H1 (cell line): Measurements from ENCODE around the gene METTL1. TPM values are rescaled to one million over a fixed set of nuclear protein-coding genes. Genes with fewer than 3 reads are reported as not detected.
A peak's percentile ranks its signal among the peaks of the same experiment; 100 is the strongest.

ENCODE experiments used
- CTCF ChIA-PET: fragments of 300-600 bp; sonication (Branson Sonifier 250); formaldehyde crosslinking; loops from one replicate; lab custom pipeline; 2021; ENCODE audit not compliant: partially characterized antibody; lab: Charles Lee
- POLR2A ChIA-PET: fragments of 300-600 bp; sonication (Branson Sonifier 250); formaldehyde crosslinking; loops from one replicate; lab custom pipeline; 2021; ENCODE audit warnings: inconsistent platforms; ENCODE audit not compliant: partially characterized antibody; lab: Charles Lee
- DNase-seq, 2 experiments: peaks; one replicate each; pipeline versions ENCODE4 v3.0.0 to v3.0.0-alpha.2; 2010 to 2022; ENCODE audit warnings: low spot score in 2 of 2, low read depth in 1 of 2, mixed read lengths in 1 of 2
- FAIRE-seq: peaks from 2 replicates; lab custom pipeline; 2011; peaks lifted over from hg19 to GRCh38; lab: Jason Lieb, UNC
- H2AFZ ChIP-seq: 2 replicates; pipeline ENCODE4 v1.8.1; 2012; ENCODE audit warnings: low read length, inconsistent platforms
- H2AK5ac ChIP-seq: 2 replicates; pipeline ENCODE4 v1.6.1; 2013; ENCODE audit warnings: low read depth, low read length
- H2BK120ac ChIP-seq: replicated peaks from 2 replicates; pipeline ENCODE3; 2013; ENCODE audit warnings: low read depth, low read length, inconsistent platforms
- H2BK12ac ChIP-seq: 2 replicates; pipeline ENCODE4 v1.6.1; 2013; ENCODE audit warnings: low read depth, low read length
- H2BK15ac ChIP-seq: 2 replicates; pipeline ENCODE4 v1.6.1; 2013; ENCODE audit warnings: low read length
- H2BK20ac ChIP-seq: 2 replicates; pipeline ENCODE4 v1.6.1; 2013; ENCODE audit warnings: low read length
- H2BK5ac ChIP-seq: 2 replicates; pipeline ENCODE4 v1.6.1; 2013; ENCODE audit warnings: low read depth, low read length
- H3K14ac ChIP-seq: 2 replicates; pipeline ENCODE4 v1.6.1; 2013; ENCODE audit warnings: inconsistent platforms; ENCODE audit not compliant: insufficient read length
- H3K18ac ChIP-seq: 2 replicates; pipeline ENCODE4 v1.6.1; 2013; ENCODE audit warnings: low read length; ENCODE audit errors: extremely low read depth
- H3K23ac ChIP-seq: 2 replicates; pipeline ENCODE4 v1.6.1; 2013; ENCODE audit warnings: inconsistent platforms; ENCODE audit not compliant: insufficient read length
- H3K23me2 ChIP-seq: 2 replicates; pipeline ENCODE4 v1.6.1; 2013; ENCODE audit warnings: low read depth, low read length
- H3K27ac ChIP-seq: 2 replicates; pipeline ENCODE4 v1.6.1; 2011; ENCODE audit warnings: low read depth, low read length, inconsistent platforms
- H3K27me3 ChIP-seq, 4 experiments: replicated peaks in 1 of 4; 1 replicate in 1 of 4; 2 replicates in 3 of 4; pipeline versions ENCODE4 v1.6.1 to v1.8.1; 2011 to 2013; ENCODE audit warnings: low read length in 3 of 4, mild to moderate bottlenecking in 3 of 4, inconsistent platforms in 2 of 4, mixed read lengths in 2 of 4, moderate library complexity in 1 of 4; ENCODE audit not compliant: control insufficient read depth in 3 of 4, insufficient read depth in 3 of 4; ENCODE audit errors: extremely low read depth in 1 of 4
- H3K36me3 ChIP-seq, 4 experiments: 2 replicates each; pipeline versions ENCODE4 v1.6.1 to v1.8.1; 2011 to 2013; ENCODE audit warnings: mild to moderate bottlenecking in 4 of 4, low read length in 3 of 4, moderate library complexity in 2 of 4, control low read depth in 1 of 4, inconsistent platforms in 1 of 4; ENCODE audit not compliant: insufficient read depth in 4 of 4, control insufficient read depth in 2 of 4
- H3K4ac ChIP-seq: replicated peaks from 2 replicates; pipeline ENCODE3; 2013; ENCODE audit warnings: low read length, low read depth, mixed read lengths, inconsistent platforms; ENCODE audit not compliant: insufficient read length
- H3K4me1 ChIP-seq, 4 experiments: replicated peaks in 1 of 4; 1 replicate in 1 of 4; 2 replicates in 3 of 4; pipeline versions ENCODE4 v1.6.1 to v1.8.1; 2011 to 2013; ENCODE audit warnings: low read length in 3 of 4, inconsistent platforms in 2 of 4, mixed read lengths in 1 of 4; ENCODE audit not compliant: insufficient read depth in 4 of 4, control insufficient read depth in 3 of 4
- H3K4me2 ChIP-seq, 2 experiments: 2 replicates each; pipeline versions ENCODE4 v1.6.1 to v1.8.1; 2011 to 2013; ENCODE audit warnings: low read depth in 2 of 2, low read length in 2 of 2, control low read depth in 1 of 2, inconsistent platforms in 1 of 2, mild to moderate bottlenecking in 1 of 2; ENCODE audit not compliant: insufficient read depth in 1 of 2
- H3K4me3 ChIP-seq, 4 experiments: fragments of 200-600, 300-600 bp in 1 of 4; sonication (generic), shearing (Covaris generic), sonication (Bioruptor Twin) in 1 of 4; 2 replicates each; pipeline versions ENCODE4 v1.5.1 to v1.8.1; 2011 to 2016; ENCODE audit warnings: low read length in 4 of 4, low read depth in 3 of 4, control low read depth in 2 of 4, inconsistent platforms in 2 of 4, mild to moderate bottlenecking in 2 of 4, mixed read lengths in 1 of 4, moderate library complexity in 1 of 4; ENCODE audit not compliant: insufficient read depth in 2 of 4; ENCODE audit errors: extremely low read depth in 1 of 4
- H3K56ac ChIP-seq: replicated peaks from 2 replicates; pipeline ENCODE3; 2013; ENCODE audit warnings: low read depth, mild to moderate bottlenecking, mixed read lengths, low read length, inconsistent platforms; ENCODE audit not compliant: insufficient read length
- H3K79me1 ChIP-seq: 2 replicates; pipeline ENCODE4 v1.6.1; 2013; ENCODE audit warnings: low read depth, low read length, control low read depth
- H3K79me2 ChIP-seq, 2 experiments: 2 replicates each; pipeline versions ENCODE4 v1.6.1 to v1.8.1; 2012 to 2013; ENCODE audit warnings: low read length in 2 of 2, mild to moderate bottlenecking in 2 of 2, inconsistent platforms in 1 of 2; ENCODE audit not compliant: insufficient read depth in 2 of 2, control insufficient read depth in 1 of 2
- H3K9ac ChIP-seq, 4 experiments: replicated peaks in 1 of 4; 1 replicate in 1 of 4; 2 replicates in 3 of 4; pipeline versions ENCODE4 v1.6.1 to v1.8.1; 2011 to 2013; ENCODE audit warnings: low read depth in 3 of 4, low read length in 3 of 4, control low read depth in 2 of 4, mild to moderate bottlenecking in 2 of 4, moderate library complexity in 2 of 4, inconsistent platforms in 1 of 4; ENCODE audit errors: extremely low read depth in 1 of 4
- H3K9me3 ChIP-seq, 2 experiments: 2 replicates each; pipeline versions ENCODE4 v1.6.1 to v1.8.1; 2012 to 2013; ENCODE audit warnings: mild to moderate bottlenecking in 2 of 2, moderate library complexity in 2 of 2, control low read depth in 1 of 2, inconsistent platforms in 1 of 2, low read depth in 1 of 2, low read length in 1 of 2, mixed read lengths in 1 of 2; ENCODE audit not compliant: insufficient read depth in 2 of 2
- H4K20me1 ChIP-seq, 2 experiments: replicated peaks in 1 of 2; 2 replicates each; pipeline versions ENCODE3 to v1.8.1; 2011 to 2013; ENCODE audit warnings: inconsistent platforms in 2 of 2, low read length in 2 of 2, mild to moderate bottlenecking in 1 of 2; ENCODE audit not compliant: insufficient read depth in 2 of 2, control insufficient read depth in 1 of 2
- H4K5ac ChIP-seq: 2 replicates; pipeline ENCODE4 v1.6.1; 2013; ENCODE audit warnings: low read length, low read depth, mixed read lengths, inconsistent platforms; ENCODE audit not compliant: insufficient read length
- H4K8ac ChIP-seq: 2 replicates; pipeline ENCODE4 v1.8.0; 2013; ENCODE audit warnings: mild to moderate bottlenecking, moderate library complexity, low read length, inconsistent platforms; ENCODE audit not compliant: insufficient read depth; ENCODE audit errors: extremely low read depth
- H4K91ac ChIP-seq: replicated peaks from 2 replicates; pipeline ENCODE3; 2013; ENCODE audit warnings: low read length, mixed read lengths, inconsistent platforms; ENCODE audit not compliant: insufficient read length
- CTBP2 ChIP-seq: IDR thresholded peaks from 2 replicates; pipeline ENCODE4 v1.7.0; 2011; ENCODE audit warnings: borderline replicate concordance, mild to moderate bottlenecking, moderate library complexity, mixed read lengths, low read length; ENCODE audit not compliant: insufficient read depth, insufficient read length
- RAD21 ChIP-seq, 2 experiments: IDR thresholded peaks in 1 of 2; conservative IDR thresholded peaks in 1 of 2; 2 replicates each; pipeline ENCODE4 v1.6.1; 2011; ENCODE audit warnings: low read depth in 2 of 2, low read length in 2 of 2, improper control_type of control experiment in 1 of 2, inconsistent platforms in 1 of 2, mild to moderate bottlenecking in 1 of 2, moderate library complexity in 1 of 2
- SUZ12 ChIP-seq: fragments of 200-600 bp; sonication (generic); IDR thresholded peaks from 2 replicates; pipeline ENCODE4 v1.6.1; 2012; ENCODE audit warnings: mild to moderate bottlenecking, inconsistent platforms, low read length, moderate library complexity, mixed read lengths
- TBP ChIP-seq: IDR thresholded peaks from 2 replicates; pipeline ENCODE4 v1.6.1; 2011; ENCODE audit warnings: low read depth, low read length, improper control_type of control experiment
- YY1 ChIP-seq: IDR thresholded peaks from 2 replicates; pipeline ENCODE4 v1.6.1; 2011; ENCODE audit warnings: low read depth, mild to moderate bottlenecking, low read length
- WGBS, 2 experiments: shearing (Covaris generic) in 1 of 2; methylation state at CpG; one replicate each; pipeline versions ENCODE4 v1.1.6 to v1.1.7; 2013 to 2015; ENCODE audit warnings: low lambda C conversion rate in 2 of 2, mixed read lengths in 2 of 2, inconsistent platforms in 1 of 2, low coverage in 1 of 2, missing lambda C conversion rate in 1 of 2; ENCODE audit not compliant: insufficient replicate concordance in 2 of 2, insufficient coverage in 1 of 2, insufficient read length in 1 of 2; ENCODE audit errors: extremely low coverage in 1 of 2, missing lambda C conversion rate in 1 of 2; 5-methylcytosine and 5-hydroxymethylcytosine counted together
- polyA plus RNA-seq, 7 experiments: library from polyadenylated mRNA; depleted of rRNA in 3 of 7; stranded (reverse) in 5 of 7; unstranded in 2 of 7; fragments of >200 nt in 5 of 7; fragments of 200-250 nt in 2 of 7; gene quantifications; 1 replicate in 5 of 7; 2 replicates in 1 of 7; 4 replicates in 1 of 7; pipeline versions ENCODE4 v1.2.1 to v1.2.3, GENCODE V29; 2011 to 2013; ENCODE audit warnings: missing spikeins in 2 of 7, mixed read lengths in 2 of 7
- total RNA-seq: library from RNA; stranded (reverse); fragmentation: NEBNext Ultra II Directional; extraction: Animal tissue kit (Norgen Biotek cat#: 25700); gene quantifications from 2 replicates; pipeline ENCODE4 v1.2.1, GENCODE V29; 2021
- TF ChIP-seq, protein P1 (sequence below), 3 experiments: IDR thresholded peaks; 1 replicate in 2 of 3; 2 replicates in 1 of 3; pipeline versions ENCODE4 v1.5.1 to v1.6.1; 2011; ENCODE audit warnings: low read length in 3 of 3, mild to moderate bottlenecking in 3 of 3, inconsistent platforms in 2 of 3, low read depth in 1 of 3, moderate library complexity in 1 of 3; ENCODE audit not compliant: insufficient read depth in 1 of 3; ENCODE audit errors: control extremely low read depth in 1 of 3

Gene METTL1
- total and polyA plus RNA-seq, 2 of the 8 experiments (the other 6 are each of a cell fraction or from before 2014, with no cell fraction given), result 40.5 to 46.0 TPM

DNA sequence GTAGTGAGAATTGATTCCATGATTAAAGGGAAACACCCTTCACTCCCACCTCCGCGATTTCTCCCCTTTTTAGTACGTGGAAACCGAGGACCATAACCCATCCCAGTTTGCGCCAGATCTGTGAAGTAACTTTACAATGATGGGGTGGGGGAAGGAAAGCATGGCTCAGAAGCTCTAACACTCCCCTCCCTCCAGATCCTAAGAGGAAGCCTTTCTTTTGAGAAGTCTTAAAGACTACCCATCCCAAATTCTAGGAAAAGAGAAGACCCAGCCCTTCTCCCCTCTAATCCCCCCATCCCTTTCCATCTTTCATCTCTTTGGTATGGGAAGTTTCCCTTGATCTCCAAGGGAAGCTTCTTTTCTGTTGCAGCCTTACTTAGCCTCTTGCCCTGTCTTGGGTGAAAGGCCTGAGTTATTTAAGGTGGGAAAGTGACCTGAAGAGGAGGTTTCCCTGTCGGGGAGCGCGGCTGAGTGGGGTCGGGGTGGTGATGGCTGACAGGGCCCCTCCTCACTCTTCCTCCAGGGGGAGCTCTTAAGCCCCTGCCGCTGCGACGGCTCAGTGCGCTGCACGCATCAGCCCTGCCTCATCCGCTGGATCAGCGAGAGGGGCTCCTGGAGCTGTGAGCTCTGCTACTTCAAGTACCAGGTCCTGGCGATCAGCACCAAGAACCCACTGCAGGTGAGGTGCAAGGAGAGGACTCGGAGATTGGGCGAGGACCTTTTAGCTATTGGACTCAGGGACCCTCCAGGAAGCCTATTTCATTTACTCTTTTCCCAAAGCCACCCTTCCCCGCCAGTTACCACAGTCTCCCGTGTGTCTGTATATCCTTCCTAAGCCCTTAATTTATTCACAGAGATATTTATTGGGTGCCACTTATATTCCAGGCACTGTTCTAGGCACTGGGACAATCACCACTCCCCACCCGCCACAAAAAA is 15.2 kb downstream of the METTL1 start:
- peaks cover under 1% of the 10 kb centered on the region; the same call in 1 of the 2 replicates for H3K79me1 ChIP-seq
- H2BK5ac ChIP-seq, result no peak overlapping the region
- ChIA-PET POLR2A (interaction anchor here (0.9 to 3.3 kb wide), 9 partner anchors 8 to 236 kb away, joined by 3 to 25 read pairs (median 5); partner anchors contain the start of genes CYP27B1, DDIT3, EEF1AKMT3 and METTL1), CTCF (interaction anchor here (0.6 to 2.2 kb wide), 35 partner anchors 8 to 818 kb away, joined by 3 to 40 read pairs (median 4); partner anchors contain the start of genes ATP23, AVIL, B4GALNT1 and CYP27B1)
- peaks cover 0 to 4% (median 0%) of the 10 kb centered on the region in 4 experiments; a peak in 2 of 8 replicates for H3K36me3 ChIP-seq
- H3K4me2 ChIP-seq, result peak overlapping the region; percentile 82 to 99
- H3K27ac ChIP-seq, result no peak overlapping the region
- DNase-seq (peak in 1 of 2 experiments; percentile 88), FAIRE-seq (no peak)
- no peak overlapping the region for H2BK20ac ChIP-seq
- no peak overlapping the region for H2BK15ac ChIP-seq
- peaks cover 8 to 33% (median 26%) of the 10 kb centered on the region in 4 experiments for H3K27me3 ChIP-seq
- H3K23ac ChIP-seq, result no peak overlapping the region
- H4K8ac ChIP-seq, result no peak overlapping the region
- H3K14ac ChIP-seq, result no peak overlapping the region
- peaks cover 3 to 15% of the 10 kb centered on the region in 2 experiments for H4K20me1 ChIP-seq
- no peaks in the 10 kb centered on the region for H3K9me3 ChIP-seq
- no peak overlapping the region for H3K9ac ChIP-seq
- peaks cover 10% of the 10 kb centered on the region for H3K23me2 ChIP-seq
- H3K18ac ChIP-seq, result no peak overlapping the region
- H3K56ac ChIP-seq, result no peak overlapping the region
- H4K5ac ChIP-seq, result no peak overlapping the region
- H3K79me2 ChIP-seq, result peaks cover 0 to 4% of the 10 kb centered on the region in 2 experiments; a peak in 2 of 4 replicates
- H2AFZ ChIP-seq, result no peak overlapping the region
- peaks cover 0 to 21% (median 7%) of the 10 kb centered on the region in 4 experiments; a peak in 6 of 7 replicates for H3K4me1 ChIP-seq
- H2BK12ac ChIP-seq, result no peak overlapping the region
- WGBS, 2 experiments, result 17% methylated on average over 22 of the region's 22 CpGs; no CpG with 5 or more reads in 1 of the 2 experiments
- H3K4ac ChIP-seq, result no peak overlapping the region
- peak overlapping the region in 2 of 4 experiments; percentile 82 to 96; a peak in 5 of 8 replicates for H3K4me3 ChIP-seq
- no peak overlapping the region for H4K91ac ChIP-seq
- H2AK5ac ChIP-seq, result no peak overlapping the region
- no peak overlapping the region for H2BK120ac ChIP-seq
- TF ChIP-seq TBP, result no peak
- peak; percentile 73 for TF ChIP-seq SUZ12
- TF ChIP-seq RAD21 (IDR thresholded peaks at IDR 0.05 in 1 of 2, conservative IDR thresholded peaks at IDR 0.05 in 1 of 2; ENCODE audit: low read depth in 2 of 2, low read length in 2 of 2), result peak; percentile 33 to 54; a peak in 3 of 4 replicates
- no peak for TF ChIP-seq CTBP2
- TF ChIP-seq YY1, result peak; percentile 87
- TF ChIP-seq, protein P1, sequence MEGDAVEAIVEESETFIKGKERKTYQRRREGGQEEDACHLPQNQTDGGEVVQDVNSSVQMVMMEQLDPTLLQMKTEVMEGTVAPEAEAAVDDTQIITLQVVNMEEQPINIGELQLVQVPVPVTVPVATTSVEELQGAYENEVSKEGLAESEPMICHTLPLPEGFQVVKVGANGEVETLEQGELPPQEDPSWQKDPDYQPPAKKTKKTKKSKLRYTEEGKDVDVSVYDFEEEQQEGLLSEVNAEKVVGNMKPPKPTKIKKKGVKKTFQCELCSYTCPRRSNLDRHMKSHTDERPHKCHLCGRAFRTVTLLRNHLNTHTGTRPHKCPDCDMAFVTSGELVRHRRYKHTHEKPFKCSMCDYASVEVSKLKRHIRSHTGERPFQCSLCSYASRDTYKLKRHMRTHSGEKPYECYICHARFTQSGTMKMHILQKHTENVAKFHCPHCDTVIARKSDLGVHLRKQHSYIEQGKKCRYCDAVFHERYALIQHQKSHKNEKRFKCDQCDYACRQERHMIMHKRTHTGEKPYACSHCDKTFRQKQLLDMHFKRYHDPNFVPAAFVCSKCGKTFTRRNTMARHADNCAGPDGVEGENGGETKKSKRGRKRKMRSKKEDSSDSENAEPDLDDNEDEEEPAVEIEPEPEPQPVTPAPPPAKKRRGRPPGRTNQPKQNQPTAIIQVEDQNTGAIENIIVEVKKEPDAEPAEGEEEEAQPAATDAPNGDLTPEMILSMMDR (IDR thresholded peaks at IDR 0.05; ENCODE audit: control extremely low read depth in 1 of 3, insufficient read depth in 1 of 3, low read depth in 1 of 3, low read length in 3 of 3), result peak; percentile 83 to 98 (median 97)
